ENCODE data around the gene MAP3K3. TPM values are rescaled to one million over a fixed set of nuclear protein-coding genes. Genes with fewer than 3 reads are reported as not detected.

Gene MAP3K3
- polyA plus RNA-seq, 1 experiment, result 15.3 TPM

GRCh38 chr17:63633742-63634141, 11.5 kb downstream of the MAP3K3 start:
- H3K4me3 ChIP-seq (ENCODE audit: low read depth, low read length), result no peak overlapping the region
- H3K27ac ChIP-seq (ENCODE audit: low read depth, low read length), result no peak overlapping the region
- no peaks in the 10 kb centered on the region for H3K9me3 ChIP-seq (ENCODE audit: control insufficient read depth, insufficient read depth, low read length)
- POLR2A ChIA-PET, result interaction anchor here (1.4 kb wide), 1 partner anchor 12 kb away, joined by 5 read pairs; the partner anchor contains the start of gene MAP3K3
- CTCF ChIA-PET, result interaction anchor here (1.6 kb wide), 1 partner anchor 22 kb away, joined by 5 read pairs; no protein-coding TSS in a partner anchor
- TF ChIP-seq CTCF (IDR thresholded peaks at IDR 0.05; ENCODE audit: low read depth, low read length), result no peak
- H3K27me3 ChIP-seq (ENCODE audit: control insufficient read depth, insufficient read depth, low read length), result no peaks in the 10 kb centered on the region
- no peak for DNase-seq (ENCODE audit: low read depth, low spot score)

- ChIA-PET POLR2A (interaction anchor here (1.4 kb wide), 1 partner anchor 12 kb away, joined by 5 read pairs; the partner anchor contains the start of gene MAP3K3), CTCF (interaction anchor here (1.6 kb wide), 1 partner anchor 22 kb away, joined by 5 read pairs; no protein-coding TSS in a partner anchor)
- H3K27ac ChIP-seq (ENCODE audit: low read depth, low read length), result no peak overlapping the region
- H3K9me3 ChIP-seq (ENCODE audit: control insufficient read depth, insufficient read depth, low read length), result no peaks in the 10 kb centered on the region
- DNase-seq (ENCODE audit: low read depth, low spot score), result no peak
- H3K4me3 ChIP-seq (ENCODE audit: low read depth, low read length), result no peak overlapping the region
- no peaks in the 10 kb centered on the region for H3K27me3 ChIP-seq (ENCODE audit: control insufficient read depth, insufficient read depth, low read length)
- no peak for TF ChIP-seq CTCF (IDR thresholded peaks at IDR 0.05; ENCODE audit: low read depth, low read length)
Measured at GRCh38 chr17:63634163-63634562, 11.9 kb downstream of the MAP3K3 start.

DNA sequence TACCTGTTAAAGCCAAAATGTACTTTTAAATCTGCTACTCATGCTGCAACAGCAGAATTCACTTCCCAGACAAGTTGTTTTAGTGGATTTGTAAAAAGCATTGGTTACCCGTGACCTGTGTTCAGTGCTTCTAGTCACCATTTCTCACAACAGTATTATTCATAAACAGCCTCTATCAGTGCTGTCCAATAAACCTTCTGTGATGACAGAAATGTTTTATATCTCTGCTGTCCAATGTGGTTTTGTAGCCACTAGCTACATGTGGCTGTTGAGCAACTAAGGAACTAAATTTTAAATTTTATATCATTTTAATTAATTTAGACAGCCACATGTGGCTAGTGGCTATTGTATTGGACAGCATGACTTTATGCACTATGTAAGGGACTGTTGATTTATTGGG, 12.6 kb downstream of the MAP3K3 start:
- DNase-seq (ENCODE audit: low read depth, low spot score), result no peak
- TF ChIP-seq CTCF (IDR thresholded peaks at IDR 0.05; ENCODE audit: low read depth, low read length), result no peak
- ChIA-PET CTCF (interaction anchor here (1.6 to 2.2 kb wide), 2 partner anchors 23 to 210 kb away, joined by 5 to 7 read pairs; no protein-coding TSS in a partner anchor), POLR2A (no interaction called here)
- H3K27ac ChIP-seq (ENCODE audit: low read depth, low read length), result no peak overlapping the region
- no peaks in the 10 kb centered on the region for H3K27me3 ChIP-seq (ENCODE audit: control insufficient read depth, insufficient read depth, low read length)
- H3K9me3 ChIP-seq (ENCODE audit: control insufficient read depth, insufficient read depth, low read length), result no peaks in the 10 kb centered on the region
- no peak overlapping the region for H3K4me3 ChIP-seq (ENCODE audit: low read depth, low read length)

GRCh38 chr17:63635290-63635689, 13.1 kb downstream of the MAP3K3 start:
- Histone ChIP-seq H3K27me3 (ENCODE audit: control insufficient read depth, insufficient read depth, low read length) (no peaks in the 10 kb centered on the region), H3K9me3 (ENCODE audit: control insufficient read depth, insufficient read depth, low read length) (no peaks in the 10 kb centered on the region), H3K27ac (ENCODE audit: low read depth, low read length) (no peak overlapping the region), H3K4me3 (ENCODE audit: low read depth, low read length) (no peak overlapping the region)
- CTCF ChIA-PET, result interaction anchor here (1.0 to 2.2 kb wide), 3 partner anchors 23 to 210 kb away, joined by 4 to 7 read pairs (median 5); no protein-coding TSS in a partner anchor
- POLR2A ChIA-PET, result interaction anchor here (1.0 kb wide), 1 partner anchor 13 kb away, joined by 3 read pairs; the partner anchor contains the start of gene MAP3K3
- no peak for TF ChIP-seq CTCF (IDR thresholded peaks at IDR 0.05; ENCODE audit: low read depth, low read length)
- DNase-seq (ENCODE audit: low read depth, low spot score), result no peak

- CTCF ChIA-PET, result interaction anchor here (1.0 to 2.2 kb wide), 4 partner anchors 13 to 230 kb away, joined by 3 to 7 read pairs (median 4); partner anchors contain the start of gene MAP3K3
- TF ChIP-seq CTCF (IDR thresholded peaks at IDR 0.05; ENCODE audit: low read depth, low read length), result no peak
- no peak for DNase-seq (ENCODE audit: low read depth, low spot score)
- Histone ChIP-seq H3K4me3 (ENCODE audit: low read depth, low read length) (no peak overlapping the region), H3K27me3 (ENCODE audit: control insufficient read depth, insufficient read depth, low read length) (no peaks in the 10 kb centered on the region), H3K27ac (ENCODE audit: low read depth, low read length) (no peak overlapping the region), H3K9me3 (ENCODE audit: control insufficient read depth, insufficient read depth, low read length) (no peaks in the 10 kb centered on the region)
- POLR2A ChIA-PET, result interaction anchor here (0.6 to 1.0 kb wide), 2 partner anchors 14 to 24 kb away, joined by 3 to 5 read pairs; partner anchors contain the start of gene MAP3K3
Measured at GRCh38 chr17:63635787-63636186, 13.6 kb downstream of the MAP3K3 start.
